DND-41 (cell line): ENCODE data around the gene OSGEP.

Experiments
- EZH2 ChIP-seq: IDR thresholded peaks from 3 replicates; pipeline ENCODE4 v1.6.1; 2012; ENCODE audit warnings: borderline replicate concordance, low read depth, mild to moderate bottlenecking, moderate library complexity, low read length, inconsistent platforms; ENCODE audit not compliant: severe bottlenecking
- TF ChIP-seq, protein P1 (sequence below): IDR thresholded peaks from 2 replicates; pipeline ENCODE4 v1.5.1; 2012; ENCODE audit warnings: borderline replicate concordance, low read length, moderate library complexity, mild to moderate bottlenecking; ENCODE audit not compliant: poor library complexity, severe bottlenecking; ENCODE audit errors: extremely low read depth

DNA sequence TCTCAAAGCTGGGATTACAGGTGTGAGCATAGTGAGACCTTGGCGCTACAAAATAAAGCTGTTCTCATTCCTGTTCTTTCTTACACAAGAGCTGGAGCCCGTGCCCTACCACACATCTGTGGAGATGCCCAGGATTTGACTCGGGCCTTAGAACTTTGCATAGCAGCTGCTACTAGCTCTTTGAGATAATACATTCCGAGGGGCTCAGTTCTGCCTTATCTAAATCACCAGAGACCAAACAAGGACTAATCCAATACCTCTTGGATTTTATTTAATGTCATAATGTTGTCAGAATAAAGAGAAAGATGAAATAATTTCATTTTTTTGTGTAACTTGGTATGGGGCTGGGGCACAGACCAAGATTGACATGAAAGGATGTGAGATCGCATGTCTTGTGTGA lies 22.2 kb upstream of the OSGEP start:
- TF ChIP-seq, protein P1, sequence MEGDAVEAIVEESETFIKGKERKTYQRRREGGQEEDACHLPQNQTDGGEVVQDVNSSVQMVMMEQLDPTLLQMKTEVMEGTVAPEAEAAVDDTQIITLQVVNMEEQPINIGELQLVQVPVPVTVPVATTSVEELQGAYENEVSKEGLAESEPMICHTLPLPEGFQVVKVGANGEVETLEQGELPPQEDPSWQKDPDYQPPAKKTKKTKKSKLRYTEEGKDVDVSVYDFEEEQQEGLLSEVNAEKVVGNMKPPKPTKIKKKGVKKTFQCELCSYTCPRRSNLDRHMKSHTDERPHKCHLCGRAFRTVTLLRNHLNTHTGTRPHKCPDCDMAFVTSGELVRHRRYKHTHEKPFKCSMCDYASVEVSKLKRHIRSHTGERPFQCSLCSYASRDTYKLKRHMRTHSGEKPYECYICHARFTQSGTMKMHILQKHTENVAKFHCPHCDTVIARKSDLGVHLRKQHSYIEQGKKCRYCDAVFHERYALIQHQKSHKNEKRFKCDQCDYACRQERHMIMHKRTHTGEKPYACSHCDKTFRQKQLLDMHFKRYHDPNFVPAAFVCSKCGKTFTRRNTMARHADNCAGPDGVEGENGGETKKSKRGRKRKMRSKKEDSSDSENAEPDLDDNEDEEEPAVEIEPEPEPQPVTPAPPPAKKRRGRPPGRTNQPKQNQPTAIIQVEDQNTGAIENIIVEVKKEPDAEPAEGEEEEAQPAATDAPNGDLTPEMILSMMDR = no peak
- TF ChIP-seq EZH2 = no peak
